Measurements from ENCODE around the gene KIF11. TPM values are rescaled to one million over a fixed set of nuclear protein-coding genes. Genes with fewer than 3 reads are reported as not detected.

KIF11 gene
- polyA plus RNA-seq, 1 donor from 2014 or later = 0.47 TPM

DNA sequence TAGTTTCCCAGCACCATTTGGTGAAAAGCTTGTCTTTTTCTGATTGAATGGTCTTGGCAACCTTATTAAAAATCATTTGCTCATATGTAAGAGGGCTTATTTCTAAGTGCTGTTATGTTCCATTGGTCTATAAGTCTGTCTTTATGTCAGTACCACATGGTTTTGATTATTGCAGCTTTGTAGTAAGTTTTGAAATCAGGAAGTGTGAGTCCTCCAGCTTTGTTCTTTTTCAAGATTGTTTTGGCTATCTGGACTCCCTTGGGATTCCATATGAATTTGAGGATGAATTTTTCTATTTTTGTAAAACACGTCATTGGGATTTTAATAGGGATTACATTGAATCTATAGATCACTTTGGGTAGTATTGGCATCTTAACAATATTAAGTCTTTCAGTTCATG lies 5.4 kb downstream of the KIF11 start:
- Histone ChIP-seq H4K20me1 (ENCODE audit: insufficient read depth) (no peaks in the 10 kb centered on the region), H3K27ac (ENCODE audit: low read length) (no peak overlapping the region), H3K9ac (ENCODE audit: low read length) (no peak overlapping the region), H3K36me3 (ENCODE audit: insufficient read depth, low read length) (no peaks in the 10 kb centered on the region), H2AFZ (ENCODE audit: low read depth, low read length) (no peak overlapping the region), H3K79me2 (replicated peaks; ENCODE audit: insufficient read depth, low read length) (peaks cover 79% of the 10 kb centered on the region), H3K27me3 (ENCODE audit: insufficient read depth, low read depth, low read length) (no peaks in the 10 kb centered on the region), H3K4me2 (ENCODE audit: low read length) (no peak overlapping the region), H3K9me3 (ENCODE audit: low read length) (no peaks in the 10 kb centered on the region), H3K9me2 (ENCODE audit: insufficient read depth, low read length) (no peaks in the 10 kb centered on the region), H3K4me3 (ENCODE audit: low read length) (no peak overlapping the region), H3F3A (ENCODE audit: insufficient read depth, low read length, poor library complexity, severe bottlenecking) (no peaks in the 10 kb centered on the region)
- TF ChIP-seq EP300 (conservative IDR thresholded peaks at IDR 0.05; ENCODE audit: poor library complexity, severe bottlenecking) (no peak), RAD21 (conservative IDR thresholded peaks at IDR 0.05) (no peak), TAF1 (IDR thresholded peaks at IDR 0.05; ENCODE audit: low read depth) (no peak), SMC3 (conservative IDR thresholded peaks at IDR 0.05; ENCODE audit: poor library complexity) (no peak), MXI1 (conservative IDR thresholded peaks at IDR 0.05; ENCODE audit: poor library complexity, severe bottlenecking) (no peak), POLR2AphosphoS5 (IDR thresholded peaks at IDR 0.05) (no peak), EZH2 (IDR thresholded peaks at IDR 0.05; ENCODE audit: borderline replicate concordance, insufficient read depth, low read length, poor library complexity, severe bottlenecking) (no peak)
- TF ChIP-seq, protein P1, sequence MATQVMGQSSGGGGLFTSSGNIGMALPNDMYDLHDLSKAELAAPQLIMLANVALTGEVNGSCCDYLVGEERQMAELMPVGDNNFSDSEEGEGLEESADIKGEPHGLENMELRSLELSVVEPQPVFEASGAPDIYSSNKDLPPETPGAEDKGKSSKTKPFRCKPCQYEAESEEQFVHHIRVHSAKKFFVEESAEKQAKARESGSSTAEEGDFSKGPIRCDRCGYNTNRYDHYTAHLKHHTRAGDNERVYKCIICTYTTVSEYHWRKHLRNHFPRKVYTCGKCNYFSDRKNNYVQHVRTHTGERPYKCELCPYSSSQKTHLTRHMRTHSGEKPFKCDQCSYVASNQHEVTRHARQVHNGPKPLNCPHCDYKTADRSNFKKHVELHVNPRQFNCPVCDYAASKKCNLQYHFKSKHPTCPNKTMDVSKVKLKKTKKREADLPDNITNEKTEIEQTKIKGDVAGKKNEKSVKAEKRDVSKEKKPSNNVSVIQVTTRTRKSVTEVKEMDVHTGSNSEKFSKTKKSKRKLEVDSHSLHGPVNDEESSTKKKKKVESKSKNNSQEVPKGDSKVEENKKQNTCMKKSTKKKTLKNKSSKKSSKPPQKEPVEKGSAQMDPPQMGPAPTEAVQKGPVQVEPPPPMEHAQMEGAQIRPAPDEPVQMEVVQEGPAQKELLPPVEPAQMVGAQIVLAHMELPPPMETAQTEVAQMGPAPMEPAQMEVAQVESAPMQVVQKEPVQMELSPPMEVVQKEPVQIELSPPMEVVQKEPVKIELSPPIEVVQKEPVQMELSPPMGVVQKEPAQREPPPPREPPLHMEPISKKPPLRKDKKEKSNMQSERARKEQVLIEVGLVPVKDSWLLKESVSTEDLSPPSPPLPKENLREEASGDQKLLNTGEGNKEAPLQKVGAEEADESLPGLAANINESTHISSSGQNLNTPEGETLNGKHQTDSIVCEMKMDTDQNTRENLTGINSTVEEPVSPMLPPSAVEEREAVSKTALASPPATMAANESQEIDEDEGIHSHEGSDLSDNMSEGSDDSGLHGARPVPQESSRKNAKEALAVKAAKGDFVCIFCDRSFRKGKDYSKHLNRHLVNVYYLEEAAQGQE (IDR thresholded peaks at IDR 0.05; ENCODE audit: borderline replicate concordance) = no peak
- TF ChIP-seq, protein P2, sequence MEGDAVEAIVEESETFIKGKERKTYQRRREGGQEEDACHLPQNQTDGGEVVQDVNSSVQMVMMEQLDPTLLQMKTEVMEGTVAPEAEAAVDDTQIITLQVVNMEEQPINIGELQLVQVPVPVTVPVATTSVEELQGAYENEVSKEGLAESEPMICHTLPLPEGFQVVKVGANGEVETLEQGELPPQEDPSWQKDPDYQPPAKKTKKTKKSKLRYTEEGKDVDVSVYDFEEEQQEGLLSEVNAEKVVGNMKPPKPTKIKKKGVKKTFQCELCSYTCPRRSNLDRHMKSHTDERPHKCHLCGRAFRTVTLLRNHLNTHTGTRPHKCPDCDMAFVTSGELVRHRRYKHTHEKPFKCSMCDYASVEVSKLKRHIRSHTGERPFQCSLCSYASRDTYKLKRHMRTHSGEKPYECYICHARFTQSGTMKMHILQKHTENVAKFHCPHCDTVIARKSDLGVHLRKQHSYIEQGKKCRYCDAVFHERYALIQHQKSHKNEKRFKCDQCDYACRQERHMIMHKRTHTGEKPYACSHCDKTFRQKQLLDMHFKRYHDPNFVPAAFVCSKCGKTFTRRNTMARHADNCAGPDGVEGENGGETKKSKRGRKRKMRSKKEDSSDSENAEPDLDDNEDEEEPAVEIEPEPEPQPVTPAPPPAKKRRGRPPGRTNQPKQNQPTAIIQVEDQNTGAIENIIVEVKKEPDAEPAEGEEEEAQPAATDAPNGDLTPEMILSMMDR (IDR thresholded peaks at IDR 0.05; ENCODE audit: poor library complexity, severe bottlenecking) = no peak

DNA sequence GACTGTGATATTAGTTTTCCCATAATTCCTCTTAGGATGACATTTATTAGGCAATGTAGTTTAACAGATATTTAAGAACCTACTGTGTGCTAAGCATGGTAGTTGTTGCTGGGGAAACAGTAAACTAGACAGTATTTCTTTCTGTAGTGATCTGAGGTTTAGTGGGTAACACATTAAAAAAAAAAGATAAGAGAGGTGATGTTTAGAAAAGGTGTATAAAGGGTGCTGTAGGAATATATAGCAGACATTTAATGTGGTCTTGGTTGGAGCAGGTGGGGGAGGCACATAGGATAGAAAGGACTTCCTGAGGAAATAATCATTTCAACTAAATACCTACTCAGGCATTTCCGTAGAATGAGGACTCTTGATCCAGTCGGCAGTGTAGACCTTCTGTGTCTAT lies 11.9 kb downstream of the KIF11 start:
- no peak overlapping the region for H3K4me2 ChIP-seq (ENCODE audit: low read length)
- H3K36me3 ChIP-seq (ENCODE audit: insufficient read depth, low read length) = no peaks in the 10 kb centered on the region
- H3F3A ChIP-seq (ENCODE audit: insufficient read depth, low read length, poor library complexity, severe bottlenecking) = no peaks in the 10 kb centered on the region
- TF ChIP-seq SMC3 (conservative IDR thresholded peaks at IDR 0.05; ENCODE audit: poor library complexity) = no peak
- no peak for TF ChIP-seq POLR2AphosphoS5 (IDR thresholded peaks at IDR 0.05)
- no peak for TF ChIP-seq MXI1 (conservative IDR thresholded peaks at IDR 0.05; ENCODE audit: poor library complexity, severe bottlenecking)
- no peaks in the 10 kb centered on the region for H3K27me3 ChIP-seq (ENCODE audit: insufficient read depth, low read depth, low read length)
- peaks cover 45% of the 10 kb centered on the region for H3K79me2 ChIP-seq (replicated peaks; ENCODE audit: insufficient read depth, low read length)
- H4K20me1 ChIP-seq (ENCODE audit: insufficient read depth) = no peaks in the 10 kb centered on the region
- no peak overlapping the region for H3K27ac ChIP-seq (ENCODE audit: low read length)
- no peak overlapping the region for H3K4me3 ChIP-seq (ENCODE audit: low read length)
- H3K9ac ChIP-seq (ENCODE audit: low read length) = no peak overlapping the region
- no peak overlapping the region for H2AFZ ChIP-seq (ENCODE audit: low read depth, low read length)
- H3K9me2 ChIP-seq (ENCODE audit: insufficient read depth, low read length) = no peaks in the 10 kb centered on the region
- no peaks in the 10 kb centered on the region for H3K9me3 ChIP-seq (ENCODE audit: low read length)

DNA sequence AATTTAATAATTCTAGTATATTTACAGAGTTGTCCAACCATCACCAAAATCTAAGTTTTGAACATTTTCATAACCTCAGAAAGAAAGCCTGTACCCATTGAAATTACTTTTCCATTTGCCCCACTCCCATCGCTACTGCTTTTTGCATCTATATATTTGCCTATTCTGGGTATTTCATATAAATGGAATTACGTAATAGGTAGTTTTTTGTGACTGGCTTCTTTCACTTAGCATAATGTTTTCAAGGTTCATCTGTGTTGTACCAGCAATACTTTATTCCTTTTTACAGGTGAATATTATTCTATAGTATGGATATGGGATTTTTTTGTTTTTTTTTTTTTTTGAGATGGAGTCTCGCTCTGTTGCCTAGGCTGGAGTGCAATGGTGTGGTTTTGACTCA lies 22.6 kb downstream of the KIF11 start:
- Histone ChIP-seq H3K9me3 (ENCODE audit: low read length) (no peaks in the 10 kb centered on the region), H4K20me1 (ENCODE audit: insufficient read depth) (no peaks in the 10 kb centered on the region), H3K4me3 (ENCODE audit: low read length) (no peak overlapping the region), H3K4me2 (ENCODE audit: low read length) (no peak overlapping the region), H3K27ac (ENCODE audit: low read length) (no peak overlapping the region), H3K36me3 (ENCODE audit: insufficient read depth, low read length) (no peaks in the 10 kb centered on the region), H3K9me2 (ENCODE audit: insufficient read depth, low read length) (no peaks in the 10 kb centered on the region), H3K27me3 (ENCODE audit: insufficient read depth, low read depth, low read length) (no peaks in the 10 kb centered on the region), H2AFZ (ENCODE audit: low read depth, low read length) (no peak overlapping the region), H3F3A (ENCODE audit: insufficient read depth, low read length, poor library complexity, severe bottlenecking) (no peaks in the 10 kb centered on the region), H3K9ac (ENCODE audit: low read length) (no peak overlapping the region), H3K79me2 (replicated peaks; ENCODE audit: insufficient read depth, low read length) (no peaks in the 10 kb centered on the region)
- TF ChIP-seq POLR2AphosphoS5 (IDR thresholded peaks at IDR 0.05) (no peak), SMC3 (conservative IDR thresholded peaks at IDR 0.05; ENCODE audit: poor library complexity) (no peak), EP300 (conservative IDR thresholded peaks at IDR 0.05; ENCODE audit: poor library complexity, severe bottlenecking) (no peak), TAF1 (IDR thresholded peaks at IDR 0.05; ENCODE audit: low read depth) (no peak), MXI1 (conservative IDR thresholded peaks at IDR 0.05; ENCODE audit: poor library complexity, severe bottlenecking) (no peak), RAD21 (conservative IDR thresholded peaks at IDR 0.05) (no peak)
- TF ChIP-seq, protein P2 (IDR thresholded peaks at IDR 0.05; ENCODE audit: poor library complexity, severe bottlenecking) = no peak
- TF ChIP-seq, protein P1 (IDR thresholded peaks at IDR 0.05; ENCODE audit: borderline replicate concordance) = no peak

Measured in neural cell (in vitro differentiated cells).